B cell (primary cell): ENCODE data around the gene METAP2.

Source experiments
- EZH2 ChIP-seq: IDR thresholded peaks from 2 replicates; pipeline ENCODE4 v1.6.1; 2012; ENCODE audit warnings: borderline replicate concordance, low read depth, mild to moderate bottlenecking, moderate library complexity, low read length; ENCODE audit not compliant: insufficient read depth, poor library complexity, severe bottlenecking
- TF ChIP-seq, protein P1 (sequence below): fragments of 200-600 bp; IDR thresholded peaks from one replicate; pipeline ENCODE4 v1.8.0; 2022; ENCODE audit warnings: antibody characterized with exemption, mild to moderate bottlenecking

DNA sequence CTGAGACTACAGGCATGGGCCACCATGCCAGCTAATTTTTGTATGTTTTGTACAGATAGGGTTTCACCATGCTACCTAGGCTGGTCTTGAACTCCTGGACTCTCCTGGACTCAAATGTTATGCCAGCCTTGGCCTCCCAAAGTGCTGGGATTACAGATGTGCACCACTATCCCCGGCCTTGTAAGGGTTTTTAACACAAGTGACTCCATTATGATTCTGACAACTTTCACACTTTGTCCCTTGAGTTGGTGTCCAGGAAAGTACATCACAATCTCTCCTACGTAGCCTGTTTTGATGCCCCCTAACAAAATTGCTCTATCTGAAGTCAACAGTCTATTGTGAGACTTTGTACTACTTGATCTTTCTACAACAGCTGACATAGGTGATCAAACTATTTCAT, 11.4 kb upstream of the METAP2 start:
- TF ChIP-seq, protein P1, sequence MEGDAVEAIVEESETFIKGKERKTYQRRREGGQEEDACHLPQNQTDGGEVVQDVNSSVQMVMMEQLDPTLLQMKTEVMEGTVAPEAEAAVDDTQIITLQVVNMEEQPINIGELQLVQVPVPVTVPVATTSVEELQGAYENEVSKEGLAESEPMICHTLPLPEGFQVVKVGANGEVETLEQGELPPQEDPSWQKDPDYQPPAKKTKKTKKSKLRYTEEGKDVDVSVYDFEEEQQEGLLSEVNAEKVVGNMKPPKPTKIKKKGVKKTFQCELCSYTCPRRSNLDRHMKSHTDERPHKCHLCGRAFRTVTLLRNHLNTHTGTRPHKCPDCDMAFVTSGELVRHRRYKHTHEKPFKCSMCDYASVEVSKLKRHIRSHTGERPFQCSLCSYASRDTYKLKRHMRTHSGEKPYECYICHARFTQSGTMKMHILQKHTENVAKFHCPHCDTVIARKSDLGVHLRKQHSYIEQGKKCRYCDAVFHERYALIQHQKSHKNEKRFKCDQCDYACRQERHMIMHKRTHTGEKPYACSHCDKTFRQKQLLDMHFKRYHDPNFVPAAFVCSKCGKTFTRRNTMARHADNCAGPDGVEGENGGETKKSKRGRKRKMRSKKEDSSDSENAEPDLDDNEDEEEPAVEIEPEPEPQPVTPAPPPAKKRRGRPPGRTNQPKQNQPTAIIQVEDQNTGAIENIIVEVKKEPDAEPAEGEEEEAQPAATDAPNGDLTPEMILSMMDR: no peak
- TF ChIP-seq EZH2: no peak
